ENCODE data around the gene RRAD.

DNA sequence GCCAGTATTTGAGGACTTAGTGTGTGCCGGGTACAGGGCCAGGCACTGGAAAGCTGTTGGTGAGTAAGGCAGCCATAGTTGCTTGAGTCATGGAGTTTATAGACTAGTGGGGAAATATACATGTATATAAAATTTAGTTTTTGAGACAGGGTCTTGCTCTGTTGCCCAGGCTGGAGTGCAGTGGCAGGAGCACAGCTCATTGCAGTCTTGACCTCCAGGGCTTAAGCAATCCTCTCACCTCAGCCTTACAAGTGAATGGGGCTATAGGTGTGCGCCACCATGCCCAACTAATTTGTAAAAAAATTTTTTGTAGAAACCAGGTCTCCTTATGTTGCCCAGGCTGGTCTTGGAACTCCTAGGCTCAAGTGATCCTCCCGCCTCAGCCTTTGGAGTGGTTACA, 42.6 kb downstream of the RRAD start:
- TF ChIP-seq, protein P1, sequence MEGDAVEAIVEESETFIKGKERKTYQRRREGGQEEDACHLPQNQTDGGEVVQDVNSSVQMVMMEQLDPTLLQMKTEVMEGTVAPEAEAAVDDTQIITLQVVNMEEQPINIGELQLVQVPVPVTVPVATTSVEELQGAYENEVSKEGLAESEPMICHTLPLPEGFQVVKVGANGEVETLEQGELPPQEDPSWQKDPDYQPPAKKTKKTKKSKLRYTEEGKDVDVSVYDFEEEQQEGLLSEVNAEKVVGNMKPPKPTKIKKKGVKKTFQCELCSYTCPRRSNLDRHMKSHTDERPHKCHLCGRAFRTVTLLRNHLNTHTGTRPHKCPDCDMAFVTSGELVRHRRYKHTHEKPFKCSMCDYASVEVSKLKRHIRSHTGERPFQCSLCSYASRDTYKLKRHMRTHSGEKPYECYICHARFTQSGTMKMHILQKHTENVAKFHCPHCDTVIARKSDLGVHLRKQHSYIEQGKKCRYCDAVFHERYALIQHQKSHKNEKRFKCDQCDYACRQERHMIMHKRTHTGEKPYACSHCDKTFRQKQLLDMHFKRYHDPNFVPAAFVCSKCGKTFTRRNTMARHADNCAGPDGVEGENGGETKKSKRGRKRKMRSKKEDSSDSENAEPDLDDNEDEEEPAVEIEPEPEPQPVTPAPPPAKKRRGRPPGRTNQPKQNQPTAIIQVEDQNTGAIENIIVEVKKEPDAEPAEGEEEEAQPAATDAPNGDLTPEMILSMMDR (IDR thresholded peaks at IDR 0.05), result no peak
- TF ChIP-seq POLR2A (IDR thresholded peaks at IDR 0.05), result no peak
